Superior temporal gyrus (tissue), 1 donor: ENCODE data around the gene PLD4.
"Not testable (repeated sequence)": the region's sequence is repeated elsewhere in the genome, so short reads cannot be mapped to it uniquely, and the experiment has no call there.

Experiments
- DNase-seq: peaks from one replicate; pipeline ENCODE4 v3.0.0-alpha.2; 2016; ENCODE audit errors: extremely low spot score

PLD4 gene

DNA sequence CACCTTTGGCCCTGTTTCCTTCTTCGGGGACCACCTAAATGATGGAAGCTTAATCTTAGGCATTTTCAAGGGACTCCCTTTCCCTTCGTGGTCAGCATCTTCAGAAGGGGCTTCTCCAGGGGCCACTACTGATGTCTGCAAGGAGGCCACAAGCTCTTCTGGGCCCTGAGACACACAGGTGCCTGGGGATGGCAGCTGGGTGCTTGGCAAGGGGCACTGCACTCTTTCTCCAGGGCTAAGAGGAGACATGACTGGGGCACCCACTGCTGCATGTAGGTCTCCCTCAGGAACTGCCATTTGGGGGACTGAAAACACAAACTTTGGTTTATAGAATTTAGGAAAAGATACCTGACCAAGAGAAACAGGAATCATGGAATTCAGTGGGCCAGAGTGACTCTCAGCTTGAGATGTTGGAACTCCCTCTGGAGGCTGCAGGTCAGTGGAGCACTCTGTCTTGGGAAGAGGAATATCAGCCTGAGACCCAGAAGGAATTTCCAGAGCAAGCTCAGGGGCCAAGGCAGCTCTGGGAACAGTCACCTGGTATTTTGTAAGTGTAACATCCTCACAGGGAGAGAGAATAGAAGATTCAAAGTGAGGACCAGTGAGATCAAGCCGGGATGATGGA, 16.0 kb downstream of the PLD4 start:
- DNase-seq: no peak

DNA sequence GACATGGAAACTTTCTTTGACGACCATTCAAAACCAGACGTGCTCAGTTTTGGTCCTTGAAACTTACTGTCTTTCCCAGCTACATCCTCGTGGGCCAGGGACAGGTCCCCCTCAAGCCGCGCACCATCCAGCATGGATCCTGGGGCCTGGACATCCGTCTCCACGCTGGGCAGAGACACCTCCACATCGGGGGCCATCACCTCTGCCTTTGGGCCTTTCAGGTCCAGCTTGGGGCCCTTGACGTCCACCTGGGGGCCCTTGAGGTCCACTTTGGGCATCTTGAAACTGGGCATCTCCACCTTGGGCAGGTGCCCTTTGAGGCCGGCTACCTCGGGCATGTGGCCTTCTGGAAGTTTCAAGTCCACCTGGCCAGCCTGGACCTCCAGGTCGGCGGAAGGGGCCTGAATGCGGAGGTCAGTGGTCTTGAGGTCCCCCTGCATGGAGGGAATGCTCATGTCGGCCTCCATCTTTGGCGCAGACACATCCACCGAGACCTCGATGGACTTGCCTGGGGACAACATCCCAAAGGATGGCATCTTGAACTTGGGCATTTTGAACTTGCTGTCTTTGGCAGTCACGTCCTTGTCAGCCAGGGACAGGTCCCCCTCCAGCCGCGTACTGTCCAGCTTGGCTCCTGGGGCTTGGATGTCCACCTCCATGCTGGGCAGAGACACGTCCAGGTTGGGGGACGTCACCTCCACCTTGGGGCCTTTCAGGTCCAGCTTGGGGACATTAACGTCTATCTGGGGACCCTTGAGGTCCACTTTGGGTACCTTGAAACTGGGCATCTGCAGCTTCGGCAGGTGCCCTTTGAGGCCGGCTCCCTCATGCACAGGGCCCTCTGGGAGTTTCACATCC, 17.1 kb downstream of the PLD4 start:
- no peak for DNase-seq

DNA sequence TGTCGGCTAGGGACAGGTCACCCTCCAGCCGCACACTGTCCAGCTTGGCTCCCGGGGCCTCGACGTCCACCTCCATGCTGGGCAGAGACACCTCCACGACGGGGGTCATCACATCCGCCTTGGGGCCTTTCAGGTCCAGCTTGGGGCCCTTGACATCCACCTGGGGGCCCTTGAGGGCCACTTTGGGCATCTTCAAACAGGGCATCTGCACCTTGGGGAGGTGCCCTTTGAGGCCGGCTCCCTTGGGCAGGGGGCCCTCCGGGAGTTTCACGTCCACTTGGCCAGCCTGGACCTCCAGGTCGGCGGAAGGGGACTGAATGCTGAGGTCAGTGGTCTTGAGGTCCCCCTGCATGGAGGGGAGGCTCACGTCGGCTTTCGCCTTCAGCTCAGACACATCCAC, 17.9 kb downstream of the PLD4 start:
- DNase-seq: no peak

DNA sequence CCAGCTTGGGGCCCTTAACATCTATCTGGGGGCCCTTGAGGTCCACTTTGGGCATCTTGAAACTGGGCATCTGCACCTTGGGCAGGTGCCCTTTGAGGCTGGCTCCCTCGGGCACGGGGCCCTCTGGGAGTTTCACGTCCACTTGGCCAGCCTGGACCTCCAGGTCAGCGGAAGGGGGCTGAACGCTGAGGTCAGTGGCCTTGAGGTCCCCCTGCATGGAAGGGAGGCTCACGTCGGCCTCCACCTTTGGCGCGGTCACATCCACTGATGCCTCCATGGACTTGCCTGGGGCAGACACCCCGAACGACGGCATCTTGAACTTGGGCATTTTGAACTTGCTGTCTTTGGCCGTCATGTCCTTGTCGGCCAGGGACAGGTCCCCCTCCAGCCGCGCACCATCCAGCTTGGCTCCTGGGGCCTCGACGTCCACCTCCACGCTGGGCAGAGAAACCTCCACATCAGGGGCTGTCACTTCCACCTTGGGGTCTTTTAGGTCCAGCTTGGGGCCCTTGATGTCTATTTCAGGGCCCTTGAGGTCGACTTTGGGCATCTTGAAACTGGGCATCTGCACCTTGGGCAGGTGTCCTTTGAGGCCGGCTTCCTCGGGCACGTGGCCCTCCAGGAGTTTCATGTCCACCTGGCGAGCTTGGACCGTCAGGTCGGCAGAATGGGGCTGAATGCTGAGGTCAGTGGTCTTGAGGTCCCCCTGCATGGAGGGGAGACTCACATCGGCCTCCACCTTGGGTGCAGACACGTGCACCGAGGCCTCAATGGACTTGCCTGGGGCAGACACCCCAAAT, 18.7 kb downstream of the PLD4 start:
- DNase-seq: not testable (repeated sequence)

DNA sequence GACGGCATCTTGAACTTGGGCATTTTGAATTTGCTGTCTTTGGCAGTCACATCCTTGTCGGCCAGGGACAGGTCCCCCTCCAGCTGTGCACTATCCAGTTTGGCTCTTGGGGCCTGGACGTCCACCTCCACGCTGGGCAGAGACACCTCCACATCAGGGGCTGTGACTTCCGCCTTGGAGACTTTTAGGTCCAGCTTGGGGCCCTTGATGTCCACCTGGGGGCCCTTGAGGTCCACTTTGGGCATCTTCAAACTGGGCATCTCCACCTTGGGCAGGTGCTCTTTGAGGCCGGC, 19.3 kb downstream of the PLD4 start:
- DNase-seq: not testable (repeated sequence)

DNA sequence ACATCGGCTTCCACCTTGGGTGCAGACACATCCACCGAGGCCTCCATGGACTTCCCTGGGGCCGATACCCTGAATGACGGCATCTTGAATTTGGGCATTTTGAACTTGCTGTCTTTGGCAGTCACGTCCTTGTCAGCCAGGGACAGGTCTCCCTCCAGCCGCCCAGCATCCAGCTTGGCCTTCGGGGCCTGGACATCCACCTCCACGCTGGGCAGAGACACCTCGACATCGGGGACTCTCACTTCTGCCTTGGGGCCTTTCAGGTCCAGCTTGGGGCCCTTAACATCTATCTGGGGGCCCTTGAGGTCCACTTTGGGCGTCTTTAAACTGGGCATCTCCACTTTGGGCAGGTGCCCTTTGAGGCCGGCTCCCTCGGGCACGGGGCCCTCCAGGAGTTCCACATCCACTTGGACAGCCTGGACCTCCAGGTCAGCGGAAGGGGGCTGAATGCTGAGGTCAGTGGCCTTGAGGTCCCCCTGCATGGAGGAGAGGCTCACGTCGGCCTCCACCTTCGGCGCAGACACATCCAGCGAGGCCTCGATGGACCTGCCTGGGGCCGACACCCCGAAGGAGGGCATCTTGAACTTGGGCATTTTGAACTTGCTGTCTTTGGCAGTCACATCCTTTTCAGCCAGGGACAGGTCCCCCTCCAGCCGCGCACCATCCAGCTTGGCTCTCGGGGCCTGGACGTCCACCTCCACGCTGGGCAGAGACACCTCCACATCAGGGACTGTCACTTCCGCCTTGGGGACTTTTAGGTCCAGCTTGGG, 19.9 kb downstream of the PLD4 start:
- not testable (repeated sequence) for DNase-seq

DNA sequence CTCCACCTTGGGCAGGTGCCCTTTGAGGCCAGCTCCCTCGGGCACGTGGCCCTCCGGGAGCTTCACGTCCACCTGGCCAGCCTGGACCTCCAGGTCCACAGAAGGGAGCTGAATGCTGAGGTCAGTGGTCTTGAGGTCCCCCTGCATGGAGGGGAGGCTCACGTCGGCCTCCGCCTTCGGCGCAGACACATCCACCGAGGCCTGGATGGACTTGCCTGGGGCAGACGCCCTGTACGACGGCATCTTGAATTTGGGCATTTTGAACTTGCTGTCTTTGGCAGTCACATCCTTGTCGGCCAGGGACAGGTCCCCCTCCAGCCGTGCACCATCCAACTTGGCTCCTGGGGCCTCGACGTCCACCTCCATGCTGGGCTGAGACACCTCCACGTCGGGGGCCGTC, 20.6 kb downstream of the PLD4 start:
- DNase-seq: not testable (repeated sequence)

DNA sequence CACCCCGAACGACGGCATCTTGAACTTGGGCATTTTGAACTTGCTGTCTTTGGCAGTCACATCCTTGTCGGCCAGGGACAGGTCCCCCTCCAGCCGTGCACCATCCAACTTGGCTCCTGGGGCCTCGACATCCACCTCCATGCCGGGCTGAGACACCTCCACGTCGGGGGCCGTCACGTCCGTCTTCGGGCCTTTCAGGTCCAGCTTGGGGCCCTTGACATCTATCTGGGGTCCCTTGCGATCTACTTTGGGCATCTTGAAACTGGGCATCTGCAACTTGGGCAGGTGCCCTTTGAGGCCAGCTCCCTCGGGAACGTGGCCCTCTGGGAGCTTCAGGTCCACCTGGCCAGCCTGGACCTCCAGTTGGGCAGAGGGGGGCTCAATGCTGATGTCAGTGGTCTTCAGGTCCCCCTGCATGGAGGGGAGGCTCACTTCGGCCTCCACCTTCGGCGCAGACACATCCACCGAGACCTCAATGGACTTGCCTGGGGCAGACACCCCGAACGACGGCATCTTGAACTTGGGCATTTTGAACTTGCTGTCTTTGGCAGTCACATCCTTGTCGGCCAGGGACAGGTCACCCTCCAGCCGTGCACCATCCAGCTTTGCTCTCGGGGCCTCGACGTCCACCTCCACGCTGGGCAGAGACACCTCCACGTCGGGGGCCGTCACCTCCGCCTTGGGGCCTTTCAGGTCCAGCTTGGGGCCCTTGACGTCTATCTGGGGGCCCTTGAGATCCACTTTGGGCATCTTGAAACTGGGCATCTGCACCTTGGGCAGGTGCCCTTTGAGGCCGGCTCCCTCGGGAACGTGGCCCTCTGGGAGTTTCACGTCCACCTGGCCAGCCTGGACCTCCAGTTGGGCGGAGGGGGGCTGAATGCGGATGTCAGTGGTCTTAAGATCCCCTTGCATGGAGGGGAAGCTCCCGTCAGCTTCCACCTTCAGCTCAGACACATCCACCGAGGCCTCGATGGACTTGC, 21.6 kb downstream of the PLD4 start:
- not testable (repeated sequence) for DNase-seq

DNA sequence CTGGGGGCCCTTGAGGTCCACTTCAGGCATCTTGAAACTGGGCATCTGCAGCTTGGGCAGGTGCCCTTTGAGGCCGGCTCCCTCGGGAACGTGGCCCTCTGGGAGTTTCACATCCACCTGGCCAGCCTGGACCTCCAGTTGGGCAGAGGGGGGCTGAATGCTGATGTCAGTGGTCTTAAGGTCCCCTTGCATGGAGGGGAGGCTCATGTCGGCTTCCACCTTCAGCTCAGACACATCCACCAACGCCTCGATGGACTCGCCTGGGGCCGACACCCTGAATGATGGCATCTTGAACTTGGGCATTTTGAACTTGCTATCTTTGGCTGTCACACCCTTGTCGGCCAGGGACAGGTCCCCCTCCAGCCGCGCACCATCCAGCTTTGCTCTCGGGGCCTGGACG, 22.5 kb downstream of the PLD4 start:
- not testable (repeated sequence) for DNase-seq

DNA sequence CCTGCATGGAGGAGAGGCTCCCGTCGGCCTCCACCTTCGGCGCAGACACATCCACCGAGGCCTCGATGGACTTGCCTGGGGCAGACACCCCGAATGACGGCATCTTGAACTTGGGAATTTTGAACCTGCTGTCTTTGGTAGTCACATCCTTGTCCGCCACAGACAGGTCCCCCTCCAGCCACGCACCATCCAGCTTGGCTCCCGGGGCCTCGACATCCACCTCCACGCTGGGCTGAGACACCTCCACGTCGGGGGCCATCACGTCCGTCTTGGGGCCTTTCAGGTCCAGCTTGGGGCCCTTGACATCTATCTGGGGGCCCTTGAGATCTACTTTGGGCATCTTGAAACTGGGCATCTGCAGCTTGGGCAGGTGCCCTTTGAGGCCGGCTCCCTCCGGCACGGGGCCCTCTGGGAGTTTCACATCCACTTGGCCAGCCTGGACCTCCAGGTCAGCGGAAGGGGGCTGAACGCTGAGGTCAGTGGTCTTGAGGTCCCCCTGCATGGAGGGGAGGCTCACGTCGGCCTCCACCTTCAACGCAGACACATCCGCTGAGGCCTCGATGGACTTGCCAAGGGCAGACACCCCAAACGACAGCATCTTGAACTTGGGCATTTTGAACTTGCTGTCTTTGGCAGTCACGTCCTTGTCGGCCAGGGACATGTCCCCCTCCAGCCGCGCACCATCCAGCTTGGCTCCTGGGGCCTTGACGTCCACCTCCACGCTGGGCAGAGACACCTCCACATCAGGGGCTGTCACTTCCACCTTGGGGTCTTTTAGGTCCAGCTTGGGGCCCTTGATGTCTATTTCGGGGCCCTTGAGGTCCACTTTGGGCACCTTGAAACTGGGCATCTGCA, 23.4 kb downstream of the PLD4 start:
- not testable (repeated sequence) for DNase-seq

DNA sequence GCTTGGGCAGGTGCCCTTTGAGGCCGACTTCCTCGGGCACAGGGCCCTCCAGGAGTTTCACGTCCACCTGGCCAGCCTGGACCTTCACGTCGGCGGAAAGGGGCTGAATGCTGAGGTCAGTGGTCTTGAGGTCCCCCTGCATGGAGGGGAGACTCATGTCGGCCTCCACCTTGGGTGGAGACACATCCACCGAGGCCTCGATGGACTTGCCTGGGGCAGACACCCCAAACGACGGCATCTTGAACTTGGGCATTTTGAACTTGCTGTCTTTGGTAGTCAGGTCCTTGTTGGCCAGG, 24.0 kb downstream of the PLD4 start:
- DNase-seq: no peak

DNA sequence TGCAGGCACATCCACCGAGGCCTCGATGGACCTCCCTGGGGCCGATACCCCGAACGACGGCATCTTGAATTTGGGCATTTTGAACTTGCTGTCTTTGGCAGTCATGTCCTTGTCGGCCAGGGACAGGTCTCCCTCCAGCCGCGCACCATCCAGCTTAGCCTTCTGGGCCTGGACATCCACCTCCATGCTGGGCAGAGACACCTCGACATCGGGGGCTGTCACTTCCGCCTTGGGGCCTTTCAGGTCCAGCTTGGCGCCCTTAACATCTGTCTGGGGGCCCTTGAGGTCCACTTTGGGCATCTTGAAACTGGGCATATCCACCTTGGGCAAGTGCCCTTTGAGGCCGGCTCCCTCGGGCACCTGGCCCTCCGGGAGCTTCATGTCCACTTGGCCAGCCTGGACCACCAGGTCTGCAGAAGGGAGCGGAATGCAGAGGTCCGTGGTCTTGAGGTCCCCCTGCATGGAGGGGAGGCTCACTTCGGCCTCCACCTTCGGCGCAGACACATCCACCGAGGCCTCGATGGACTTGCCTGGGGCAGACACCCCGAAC, 24.8 kb downstream of the PLD4 start:
- not testable (repeated sequence) for DNase-seq

DNA sequence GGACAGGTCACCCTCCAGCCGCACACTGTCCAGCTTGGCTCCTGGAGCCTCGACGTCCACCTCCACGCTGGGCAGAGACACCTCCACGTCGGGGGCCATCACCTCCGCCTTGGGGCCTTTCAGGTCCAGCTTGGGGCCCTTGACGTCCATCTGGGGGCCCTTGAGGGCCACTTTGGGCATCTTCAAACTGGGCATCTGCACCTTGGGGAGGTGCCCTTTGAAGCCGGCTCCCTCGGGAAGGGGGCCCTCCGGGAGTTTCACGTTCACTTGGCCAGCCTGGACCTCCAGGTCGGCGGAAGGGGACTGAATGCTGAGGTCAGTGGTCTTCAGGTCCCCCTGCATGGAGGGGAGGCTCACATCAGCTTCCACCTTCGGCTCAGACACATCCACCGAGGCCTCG, 25.3 kb downstream of the PLD4 start:
- DNase-seq: no peak

DNA sequence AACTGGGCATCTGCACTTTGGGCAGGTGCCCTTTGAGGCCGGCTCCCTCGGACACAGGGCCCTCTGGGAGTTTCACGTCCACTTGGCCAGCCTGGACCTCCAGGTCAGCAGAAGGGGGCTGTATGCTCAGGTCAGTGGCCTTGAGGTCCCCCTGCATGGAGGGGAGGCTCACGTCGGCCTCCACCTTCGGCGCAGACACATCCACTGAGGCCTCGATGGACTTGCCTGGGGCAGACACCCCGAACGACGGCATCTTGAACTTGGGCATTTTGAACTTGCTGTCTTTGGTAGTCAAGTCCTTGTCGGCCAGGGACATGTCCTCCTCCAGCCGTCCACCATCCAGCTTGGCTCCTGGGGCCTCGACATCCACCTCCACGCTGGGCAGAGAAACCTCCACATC, 26.0 kb downstream of the PLD4 start:
- not testable (repeated sequence) for DNase-seq

DNA sequence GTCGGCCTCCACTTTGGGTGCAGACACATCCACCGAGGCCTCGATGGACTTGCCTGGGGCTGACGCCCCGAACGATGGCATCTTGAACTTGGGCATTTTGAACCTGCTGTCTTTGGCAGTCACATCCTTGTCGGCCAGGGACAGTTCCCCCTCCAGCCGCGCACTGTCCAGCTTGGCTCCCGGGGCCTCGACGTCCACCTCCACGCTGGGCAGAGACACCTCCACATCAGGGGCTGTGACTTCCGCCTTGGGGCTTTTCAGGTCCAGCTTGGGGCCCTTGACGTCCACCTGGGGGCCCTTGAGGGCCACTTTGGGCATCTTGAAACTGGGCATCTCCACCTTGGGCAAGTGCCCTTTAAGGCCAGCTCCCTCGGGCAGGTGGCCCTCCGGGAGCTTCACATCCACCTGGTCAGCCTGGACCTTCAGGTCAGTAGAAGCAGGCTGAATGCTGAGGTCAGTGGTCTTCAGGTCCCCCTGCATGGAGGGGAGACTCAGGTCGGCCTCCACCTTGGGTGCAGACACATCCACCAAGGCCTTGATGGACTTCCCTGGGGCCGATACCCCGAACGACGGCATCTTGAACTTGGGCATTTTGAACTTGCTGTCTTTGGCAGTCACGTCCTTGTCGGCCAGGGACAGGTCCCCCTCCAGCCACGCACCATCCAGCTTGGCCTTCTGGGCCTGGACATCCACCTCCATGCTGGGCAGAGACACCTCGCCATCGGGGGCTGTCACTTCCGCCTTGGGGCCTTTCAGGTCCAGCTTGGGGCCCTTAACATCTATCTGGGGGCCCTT, 27.4 kb downstream of the PLD4 start:
- not testable (repeated sequence) for DNase-seq

DNA sequence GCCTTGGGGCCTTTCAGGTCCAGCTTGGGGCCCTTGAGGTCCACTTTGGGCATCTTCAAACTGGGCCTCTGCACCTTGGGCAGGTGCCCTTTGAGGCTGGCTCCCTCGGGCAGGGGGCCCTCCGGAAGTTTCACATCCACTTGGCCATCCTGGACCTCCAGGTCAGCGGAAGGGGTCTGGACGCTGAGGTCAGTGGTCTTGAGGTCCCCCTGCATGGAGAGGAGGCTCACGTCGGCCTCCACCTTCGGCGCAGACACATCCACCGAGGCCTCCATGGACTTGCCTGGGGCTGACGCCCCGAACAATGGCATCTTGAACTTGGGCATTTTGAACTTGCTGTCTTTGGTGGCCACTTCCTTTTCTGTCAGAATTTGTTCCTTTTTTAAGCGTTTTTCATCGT, 28.4 kb downstream of the PLD4 start:
- DNase-seq: no peak

DNA sequence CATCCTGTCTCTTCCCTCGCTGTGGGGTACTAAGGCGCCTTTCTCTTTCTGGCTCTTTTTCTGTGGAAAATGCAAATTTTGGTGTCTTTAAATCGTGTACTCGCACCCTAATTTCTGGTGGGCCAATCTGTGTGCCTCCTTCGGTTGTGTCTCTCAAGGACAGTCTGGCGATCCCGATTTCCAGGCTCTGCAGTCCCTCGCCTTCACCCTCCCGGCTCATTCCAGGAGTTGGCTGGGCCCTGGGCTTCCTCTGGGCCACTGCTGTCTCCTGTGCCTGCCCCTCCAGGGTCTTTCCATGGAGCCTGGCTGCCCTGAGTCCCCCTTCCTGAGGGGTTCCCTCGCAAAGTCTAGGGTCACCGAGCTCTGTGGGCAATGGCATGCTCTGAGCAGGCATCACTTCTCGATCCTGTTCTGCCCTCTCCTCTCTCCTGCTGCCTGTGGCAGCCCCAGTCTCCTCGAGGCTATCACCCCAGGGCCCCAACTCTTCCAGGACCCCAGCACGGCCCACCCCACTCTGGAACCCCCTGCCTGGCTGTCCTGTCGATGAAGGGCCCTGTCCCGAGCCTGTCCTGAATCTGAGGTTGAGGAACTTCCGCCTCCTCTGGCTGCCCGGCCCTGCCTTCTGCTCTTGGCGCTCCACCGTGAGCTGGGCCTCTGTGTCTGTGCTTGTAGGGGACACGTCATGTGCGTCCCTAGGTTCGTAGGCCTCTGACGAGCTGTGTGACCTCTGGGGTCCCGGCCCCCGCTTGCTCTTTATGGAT, 29.4 kb downstream of the PLD4 start:
- DNase-seq: no peak

DNA sequence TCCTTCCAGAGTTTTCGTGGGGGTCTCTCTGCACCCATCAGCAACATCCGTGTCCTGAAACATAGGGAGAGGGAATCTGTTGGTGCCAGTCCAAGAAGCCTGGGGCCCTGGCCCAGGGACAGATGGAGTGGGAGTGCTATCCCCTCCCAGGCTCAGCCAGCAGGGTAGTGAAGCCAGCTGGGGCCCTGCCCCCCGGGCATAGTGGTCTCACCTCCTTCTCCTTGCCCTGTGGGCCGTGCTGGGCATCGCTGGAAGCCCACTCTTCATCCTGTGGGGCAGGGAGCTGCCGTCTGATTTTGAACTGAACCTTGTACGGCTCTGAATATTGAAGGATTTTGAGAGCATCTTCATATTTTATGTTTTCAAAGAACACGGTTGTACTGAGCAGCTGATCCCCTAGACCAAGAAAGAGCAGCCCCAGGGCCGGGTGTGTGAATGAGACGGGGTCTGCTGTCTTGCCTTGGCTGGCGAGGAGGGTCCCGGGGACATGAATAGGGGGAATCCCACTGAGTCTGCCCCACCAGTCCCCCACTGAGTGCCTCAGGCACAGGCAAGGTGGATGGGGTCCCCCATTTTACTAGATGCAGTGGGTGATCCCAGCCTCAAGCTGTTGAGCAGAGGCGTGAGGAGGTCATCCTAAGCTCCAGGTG, 30.2 kb downstream of the PLD4 start:
- no peak for DNase-seq
